Activated CD4-positive, alpha-beta T cell treated with anti-CD3 and anti-CD28 coated beads, Interleukin-2, amount 50 U/mL, for 1 hour (primary cell): Measurements from ENCODE around the gene EIF2S3.
"Not testable (repeated sequence)": the region's sequence is repeated elsewhere in the genome, so short reads cannot be mapped to it uniquely, and the experiment has no call there.

Source experiments
- DNase-seq: peaks from one replicate; pipeline ENCODE4 v3.0.0-alpha.2; 2020

EIF2S3 gene

GRCh38 chrX:24054182-24055042 lies at the start of gene EIF2S3:
Gene EIF2S3 (plus strand): TSS chrX:24054956. CDS start chrX:24054969, 13 bp downstream.
- peak; percentile 78 for DNase-seq

GRCh38 chrX:24005028-24005427 lies 49.7 kb upstream of the EIF2S3 start:
- no peak for DNase-seq

- DNase-seq = no peak
These were observed 48.9 kb upstream of the EIF2S3 start for GRCh38 chrX:24005867-24006266.

- DNase-seq = no peak
These were observed 42.5 kb upstream of the EIF2S3 start for GRCh38 chrX:24012266-24012665.

GRCh38 chrX:24014388-24015018 lies 40.3 kb upstream of the EIF2S3 start:
- peak; percentile 1 for DNase-seq

- DNase-seq = no peak
These were observed 37.1 kb upstream of the EIF2S3 start for GRCh38 chrX:24017674-24018073.

GRCh38 chrX:24018809-24019208 lies 35.9 kb upstream of the EIF2S3 start:
- no peak for DNase-seq

GRCh38 chrX:24019448-24019847 lies 35.3 kb upstream of the EIF2S3 start:
- DNase-seq = no peak

GRCh38 chrX:24020306-24020876 lies 34.4 kb upstream of the EIF2S3 start:
- DNase-seq = no peak

GRCh38 chrX:24023544-24023943 lies 31.2 kb upstream of the EIF2S3 start:
- DNase-seq = no peak

- no peak for DNase-seq
These were observed 30.6 kb upstream of the EIF2S3 start for GRCh38 chrX:24023972-24024669.

- peak; percentile 71 for DNase-seq
These were observed 29.7 kb upstream of the EIF2S3 start for GRCh38 chrX:24024819-24025740.

GRCh38 chrX:24025741-24026403 lies 28.9 kb upstream of the EIF2S3 start:
- no peak for DNase-seq

- no peak for DNase-seq
These were observed 28.3 kb upstream of the EIF2S3 start for GRCh38 chrX:24026432-24026831.

- no peak for DNase-seq
These were observed 27.7 kb upstream of the EIF2S3 start, which contains the start of gene KLHL15 for GRCh38 chrX:24027086-24027485. Gene KLHL15 (minus strand): TSS chrX:24027186. CDS start chrX:24006693, 20,493 bp downstream.

GRCh38 chrX:24027985-24028384 lies 26.8 kb upstream of the EIF2S3 start:
- DNase-seq = no peak

- no peak for DNase-seq
These were observed 24.2 kb upstream of the EIF2S3 start for GRCh38 chrX:24030597-24030996.

GRCh38 chrX:24034485-24034884 lies 20.3 kb upstream of the EIF2S3 start:
- DNase-seq = no peak

GRCh38 chrX:24037729-24038128 lies 17.0 kb upstream of the EIF2S3 start:
- no peak for DNase-seq

GRCh38 chrX:24046060-24046459 lies 8.7 kb upstream of the EIF2S3 start:
- DNase-seq = not testable (repeated sequence)

- DNase-seq = not testable (repeated sequence)
These were observed 5.1 kb upstream of the EIF2S3 start for GRCh38 chrX:24049643-24050042.
